ENCODE data around the gene LELP1.

- no peak for TF ChIP-seq CREM (IDR thresholded peaks at IDR 0.05)
- no peak for TF ChIP-seq CREM (CRISPR knock-in tag; IDR thresholded peaks at IDR 0.05)
- TF ChIP-seq UBTF (CRISPR knock-in tag; IDR thresholded peaks at IDR 0.05) = no peak
- no peak for TF ChIP-seq CTCF (CRISPR knock-in tag; IDR thresholded peaks at IDR 0.05)
- TF ChIP-seq, protein P1, sequence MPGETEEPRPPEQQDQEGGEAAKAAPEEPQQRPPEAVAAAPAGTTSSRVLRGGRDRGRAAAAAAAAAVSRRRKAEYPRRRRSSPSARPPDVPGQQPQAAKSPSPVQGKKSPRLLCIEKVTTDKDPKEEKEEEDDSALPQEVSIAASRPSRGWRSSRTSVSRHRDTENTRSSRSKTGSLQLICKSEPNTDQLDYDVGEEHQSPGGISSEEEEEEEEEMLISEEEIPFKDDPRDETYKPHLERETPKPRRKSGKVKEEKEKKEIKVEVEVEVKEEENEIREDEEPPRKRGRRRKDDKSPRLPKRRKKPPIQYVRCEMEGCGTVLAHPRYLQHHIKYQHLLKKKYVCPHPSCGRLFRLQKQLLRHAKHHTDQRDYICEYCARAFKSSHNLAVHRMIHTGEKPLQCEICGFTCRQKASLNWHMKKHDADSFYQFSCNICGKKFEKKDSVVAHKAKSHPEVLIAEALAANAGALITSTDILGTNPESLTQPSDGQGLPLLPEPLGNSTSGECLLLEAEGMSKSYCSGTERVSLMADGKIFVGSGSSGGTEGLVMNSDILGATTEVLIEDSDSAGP (CRISPR knock-in tag; IDR thresholded peaks at IDR 0.05; ENCODE audit: borderline replicate concordance) = no peak
- no peak for TF ChIP-seq ZNF547 (CRISPR knock-in tag; IDR thresholded peaks at IDR 0.05)
- TF ChIP-seq SRSF1 (optimal IDR thresholded peaks at IDR 0.05; ENCODE audit: low read depth, low read length) = no peak
- no peak for TF ChIP-seq SNAPC4 (CRISPR knock-in tag; IDR thresholded peaks at IDR 0.05)
- TF ChIP-seq ONECUT2 (CRISPR knock-in tag; IDR thresholded peaks at IDR 0.05) = no peak
- TF ChIP-seq ZZZ3 (CRISPR knock-in tag; IDR thresholded peaks at IDR 0.05; ENCODE audit: borderline replicate concordance) = no peak
- TF ChIP-seq PHF21A (CRISPR knock-in tag; IDR thresholded peaks at IDR 0.05) = no peak
Observed at GRCh38 chr1:153250166-153250565, 46.9 kb downstream of the LELP1 start.

Data from HepG2 (cell line).